Loucy (cell line): Measurements from ENCODE around the gene DISC1.

Source experiments
- CTCF ChIP-seq: fragments of 200-600 bp; sonication (generic); conservative IDR thresholded peaks from 2 replicates; pipeline ENCODE4 v1.5.1; 2014; ENCODE audit warnings: mild to moderate bottlenecking, antibody characterized with exemption, low read length
- EZH2phosphoT487 ChIP-seq: fragments of 200-600 bp; IDR thresholded peaks from 2 replicates; pipeline ENCODE4 v1.6.1; 2018; ENCODE audit warnings: antibody characterized with exemption, mild to moderate bottlenecking, moderate library complexity, borderline replicate concordance

DNA sequence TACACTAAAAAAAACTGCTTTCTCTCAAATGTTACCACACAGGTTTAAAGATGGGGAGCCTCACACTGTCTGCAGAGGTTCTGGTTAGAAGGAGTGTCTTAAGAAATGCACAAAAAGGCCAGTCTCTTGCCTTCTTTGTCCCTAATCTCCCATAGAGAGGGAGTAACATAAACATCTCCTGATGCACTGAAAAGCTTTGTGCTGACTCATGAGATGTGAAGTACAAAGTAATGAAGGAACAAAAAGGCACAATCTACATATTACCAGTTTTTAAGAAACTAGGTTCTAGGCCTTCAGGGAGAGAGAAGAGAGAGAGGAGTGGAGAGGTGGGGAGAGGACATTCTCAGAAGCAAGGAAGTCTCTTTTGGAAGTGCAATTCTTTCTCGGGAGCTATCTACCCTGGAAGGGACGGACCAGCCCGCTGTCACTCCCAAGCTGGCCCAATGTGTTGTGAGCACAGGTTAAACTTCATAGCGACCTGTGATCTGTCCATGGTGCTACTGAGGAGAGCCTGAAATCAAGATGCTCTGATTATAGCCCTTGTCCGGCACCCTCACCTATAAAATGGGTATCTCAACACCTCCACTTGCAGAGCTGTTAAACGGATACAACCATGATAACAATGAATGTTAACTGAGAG lies 458.1 kb downstream of the DISC1 start:
- TF ChIP-seq CTCF (no peak), EZH2phosphoT487 (no peak)
